NOMO-1 treated with dmso at 0.1 percent for 144 hours (cell line): Measurements from ENCODE around the gene COL26A1.
A peak's percentile ranks its signal among the peaks of the same experiment; 100 is the strongest.

ENCODE experiments used
- DNase-seq: peaks from one replicate; lab custom pipeline; 2025; ENCODE audit not compliant: unreplicated experiment; lab: John Stamatoyannopoulos, UW

The COL26A1 gene

GRCh38 chr7:101532400-101533102 is 169.9 kb downstream of the COL26A1 start:
- no peak for DNase-seq

DNA sequence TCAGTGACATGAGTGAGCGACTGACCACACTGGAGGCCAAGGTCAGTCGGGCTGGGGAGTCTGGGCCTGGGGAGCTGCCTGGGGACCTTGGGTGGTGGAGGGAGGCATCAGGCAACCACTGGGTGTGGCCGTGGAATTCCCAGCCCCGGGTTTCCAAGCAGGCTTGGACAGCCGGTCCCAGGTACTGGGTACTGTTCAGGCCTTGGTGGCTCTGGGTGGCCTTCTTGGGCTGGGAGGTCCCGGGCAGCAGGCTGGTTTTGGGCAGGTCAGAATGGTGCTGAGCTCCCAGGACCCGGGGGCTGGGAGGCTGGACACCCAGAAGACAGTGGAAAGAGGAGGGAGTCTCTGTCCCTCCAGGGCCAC is 170.4 kb downstream of the COL26A1 start:
- DNase-seq: no peak

GRCh38 chr7:101534015-101534803 is 171.5 kb downstream of the COL26A1 start:
- no peak for DNase-seq

DNA sequence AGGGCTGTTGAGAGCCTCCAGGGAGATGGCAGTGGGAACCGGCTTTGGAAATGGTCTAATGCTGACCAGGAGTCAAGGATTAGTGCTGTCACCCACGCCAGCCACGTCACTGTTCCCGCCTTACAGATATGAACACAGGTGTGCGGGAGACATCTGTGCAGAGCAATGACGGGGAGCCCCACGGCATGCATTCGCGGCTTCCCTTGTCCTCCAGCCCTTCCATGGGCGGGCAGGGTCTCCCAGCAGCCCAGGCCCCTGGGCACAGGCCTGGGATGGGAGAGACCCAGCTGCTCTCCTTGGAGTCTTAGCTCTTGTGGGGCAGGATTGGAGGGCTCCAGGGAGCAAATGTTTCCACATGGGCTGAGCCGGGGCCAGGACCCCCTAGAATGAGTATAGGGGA is 172.2 kb downstream of the COL26A1 start:
- no peak for DNase-seq

DNA sequence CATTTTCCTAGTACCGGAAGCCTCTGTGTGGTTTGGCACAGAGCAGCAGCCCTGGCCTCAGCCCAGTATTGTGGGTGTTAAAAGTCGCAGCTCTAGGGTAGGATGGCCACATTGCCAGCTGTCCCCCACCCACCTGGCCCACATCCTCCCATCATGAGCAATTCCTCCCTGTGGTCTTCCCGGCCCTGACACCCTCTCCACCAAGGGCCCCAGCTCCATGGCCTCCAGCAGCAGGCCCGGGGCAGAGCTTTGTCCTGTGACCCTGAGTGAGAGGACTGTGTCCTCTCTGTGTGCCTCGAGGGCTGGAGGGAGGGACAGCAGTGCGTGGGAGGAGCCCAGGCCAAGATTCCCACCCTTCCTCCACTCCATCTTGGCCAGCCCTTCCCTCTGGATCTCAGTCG is 172.7 kb downstream of the COL26A1 start:
- no peak for DNase-seq

- DNase-seq: no peak
Observed at GRCh38 chr7:101536232-101536631, 173.6 kb downstream of the COL26A1 start.

- no peak for DNase-seq
Observed at GRCh38 chr7:101536668-101537067, 174.0 kb downstream of the COL26A1 start.

DNA sequence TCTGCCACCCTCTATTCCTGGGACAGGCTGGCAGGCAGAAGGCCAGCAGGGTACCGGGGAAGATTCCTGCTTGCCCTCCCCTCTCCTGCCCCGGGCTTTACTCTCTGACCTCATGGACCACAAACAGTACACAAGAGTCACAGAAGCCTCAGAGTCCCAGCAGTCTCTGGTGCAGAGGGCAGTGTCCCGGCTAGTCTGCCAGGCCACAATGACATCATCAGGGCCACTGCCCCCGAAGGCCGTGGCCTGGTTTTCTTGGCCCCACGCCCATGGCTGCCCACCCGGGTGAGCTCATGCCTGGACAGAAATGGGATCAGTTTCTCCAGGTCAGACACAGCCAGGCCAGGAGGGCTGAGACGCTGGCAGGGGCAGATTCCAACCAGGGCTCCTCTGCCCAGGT is 174.5 kb downstream of the COL26A1 start:
- DNase-seq: no peak

GRCh38 chr7:101537935-101538595 is 175.4 kb downstream of the COL26A1 start:
- no peak for DNase-seq

DNA sequence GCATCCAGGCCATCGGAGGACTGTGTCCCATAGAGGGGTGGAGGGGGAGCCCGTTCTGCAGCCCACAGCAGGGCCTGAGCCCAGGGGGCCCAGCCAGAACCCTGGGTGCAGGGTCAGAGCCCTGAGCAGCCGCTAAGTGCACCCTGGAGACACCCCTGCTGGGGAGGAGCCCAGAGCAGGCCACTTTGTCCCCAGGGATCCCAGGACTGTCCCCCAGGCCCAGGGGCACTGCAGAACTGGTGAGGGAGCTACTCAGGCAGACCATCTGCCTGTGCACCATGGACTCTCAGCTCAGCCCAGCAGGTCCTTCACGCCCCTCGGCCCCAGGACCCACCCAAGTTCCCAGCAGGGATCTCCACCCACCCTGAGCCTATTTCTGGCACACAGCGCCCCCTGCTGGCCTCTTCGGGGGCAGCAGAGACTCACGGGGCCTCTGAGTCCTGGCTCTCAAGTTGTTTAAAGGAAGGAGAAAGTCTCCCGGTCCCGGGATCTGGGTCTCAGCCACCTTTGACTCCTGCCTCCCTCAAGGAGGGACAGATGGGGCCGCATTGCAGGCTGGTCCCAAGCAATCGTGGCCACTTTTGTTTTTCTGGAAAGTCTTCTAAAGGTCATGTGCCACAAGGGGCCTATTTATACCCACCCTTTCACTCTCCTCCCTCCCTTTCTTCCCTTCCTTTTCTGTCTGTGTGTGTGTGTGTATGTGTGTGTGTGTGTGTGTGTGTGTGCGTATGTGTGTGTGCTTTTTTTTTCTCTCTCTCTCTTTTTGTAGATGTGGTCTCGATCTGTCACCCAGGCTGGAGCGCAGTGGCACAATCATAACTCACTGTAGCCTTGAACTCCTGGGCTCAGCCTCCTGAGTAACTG is 176.2 kb downstream of the COL26A1 start:
- peak; percentile 13 for DNase-seq

DNA sequence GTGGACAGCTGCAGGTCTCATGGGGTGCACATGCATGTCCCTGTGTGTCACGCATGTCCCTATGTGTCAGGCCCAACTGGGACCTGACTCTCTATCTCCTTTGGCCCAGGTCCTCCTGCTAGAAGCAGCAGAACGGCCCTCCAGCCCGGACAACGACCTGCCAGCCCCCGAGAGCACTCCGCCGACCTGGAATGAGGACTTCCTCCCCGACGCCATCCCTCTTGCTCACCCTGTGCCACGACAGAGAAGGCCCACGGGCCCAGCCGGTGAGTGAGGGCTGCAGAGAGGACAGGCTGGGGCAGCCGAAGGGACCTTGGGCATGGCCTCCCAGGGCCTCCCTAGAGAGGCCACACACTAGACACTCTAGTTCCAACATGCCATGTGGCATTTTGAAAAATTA is 177.1 kb downstream of the COL26A1 start:
- DNase-seq: no peak

DNA sequence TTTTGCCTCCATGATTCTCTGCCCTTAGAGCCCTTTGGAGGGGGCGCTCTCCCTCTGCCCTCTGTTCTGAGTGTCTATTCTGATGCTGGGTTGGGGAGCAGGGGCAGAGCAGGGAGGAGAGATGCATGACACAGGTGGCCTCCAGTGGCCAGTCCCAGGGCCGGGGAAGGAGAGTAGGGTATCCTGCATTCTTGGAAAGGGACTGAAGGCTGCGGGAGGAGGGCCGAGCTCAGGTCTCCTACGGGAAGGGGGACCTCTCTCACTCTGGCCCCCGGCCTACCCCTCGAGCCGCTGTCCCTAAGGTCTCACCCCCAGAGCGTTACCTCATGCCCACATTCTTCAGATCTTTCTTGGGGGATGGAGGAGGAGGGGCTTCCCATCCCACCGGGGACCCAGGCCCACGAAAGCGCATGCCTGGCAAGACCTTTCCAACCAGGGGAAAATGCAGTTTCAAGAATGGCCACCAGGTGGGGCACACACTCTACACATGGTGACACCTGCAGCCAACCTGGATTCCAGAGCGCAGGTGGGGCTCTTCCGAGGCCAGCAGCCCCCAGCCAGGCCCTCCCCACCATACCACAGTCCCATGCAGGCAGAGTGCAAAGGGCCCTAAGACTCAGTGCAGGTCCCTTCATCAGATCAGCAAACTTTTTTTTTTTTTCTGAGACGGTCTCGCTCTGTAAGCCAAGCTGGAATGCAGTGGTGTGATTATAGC is 180.0 kb downstream of the COL26A1 start:
- peak; percentile 13 for DNase-seq

GRCh38 chr7:101543242-101543766 is 180.6 kb downstream of the COL26A1 start:
- DNase-seq: no peak

GRCh38 chr7:101543846-101544245 is 181.2 kb downstream of the COL26A1 start:
- DNase-seq: no peak

GRCh38 chr7:101545441-101546190 is 182.9 kb downstream of the COL26A1 start:
- DNase-seq: no peak

GRCh38 chr7:101546308-101546936 is 183.7 kb downstream of the COL26A1 start:
- no peak for DNase-seq

- no peak for DNase-seq
Observed at GRCh38 chr7:101547022-101547915, 184.6 kb downstream of the COL26A1 start.
